CD4-positive, alpha-beta T cell (primary cell): ENCODE measurements around the gene TMEM108. TPM values are rescaled to one million over a fixed set of nuclear protein-coding genes. Genes with fewer than 3 reads are reported as not detected.

Experiments
- ATAC-seq: fragments of 200-7000 bp; cut with Tn5 transposase; one replicate; pipeline ENCODE4 v1.10.0; 2022; ENCODE audit warnings: mild to moderate bottlenecking; ENCODE audit not compliant: poor library complexity
- CTCF ChIA-PET: fragments of 350-600 bp; sonication (Branson Sonifier 250); formaldehyde crosslinking; loops from one replicate; lab custom pipeline; 2021; ENCODE audit warnings: antibody characterized with exemption, inconsistent platforms; lab: Charles Lee
- POLR2A ChIA-PET: fragments of 350-600 bp; sonication (Branson Sonifier 250); formaldehyde crosslinking; loops from one replicate; lab custom pipeline; 2021; ENCODE audit warnings: antibody characterized with exemption, inconsistent platforms; lab: Charles Lee
- DNase-seq, 14 experiments: peaks; one replicate each; pipeline ENCODE4 v3.0.0-alpha.2; 2013 to 2020; ENCODE audit warnings: mixed read lengths in 2 of 14
- H3K27ac ChIP-seq, 2 donors: one replicate each; pipeline versions ENCODE4 v1.5.1 to v1.7.0; 2013; ENCODE audit warnings: low read length in 2 of 2, low read depth in 1 of 2, mild to moderate bottlenecking in 1 of 2
- H3K27me3 ChIP-seq, 2 experiments: 1 replicate in 1 of 2; 2 replicates in 1 of 2; pipeline versions ENCODE4 v1.6.1 to v1.7.0; 2013; ENCODE audit warnings: low read length in 2 of 2, control low read depth in 1 of 2, mild to moderate bottlenecking in 1 of 2, moderate library complexity in 1 of 2; ENCODE audit not compliant: insufficient read depth in 2 of 2, control insufficient read depth in 1 of 2
- H3K36me3 ChIP-seq: one replicate; pipeline ENCODE4 v1.6.1; 2013; ENCODE audit warnings: low read length, control low read depth; ENCODE audit not compliant: insufficient read depth
- H3K4me1 ChIP-seq: one replicate; pipeline ENCODE4 v1.6.1; 2013; ENCODE audit warnings: low read length, control low read depth; ENCODE audit not compliant: insufficient read depth
- H3K4me3 ChIP-seq: one replicate; pipeline ENCODE4 v1.5.1; 2013; ENCODE audit warnings: mild to moderate bottlenecking, low read length, moderate library complexity
- H3K9me3 ChIP-seq, 2 experiments: 1 replicate in 1 of 2; 2 replicates in 1 of 2; pipeline versions ENCODE4 v1.6.1 to v1.7.0; 2013; ENCODE audit warnings: low read length in 2 of 2, mild to moderate bottlenecking in 2 of 2, control low read depth in 1 of 2, moderate library complexity in 1 of 2; ENCODE audit not compliant: control insufficient read depth in 1 of 2, insufficient read depth in 1 of 2
- H3K27ac Mint-ChIP-seq: one replicate; pipeline ENCODE4 v1.8.0; 2020; ENCODE audit warnings: mixed read lengths
- H3K27me3 Mint-ChIP-seq: one replicate; pipeline ENCODE4 v1.8.0; 2021; ENCODE audit warnings: mixed read lengths
- H3K36me3 Mint-ChIP-seq: one replicate; pipeline ENCODE4 v1.8.0; 2021; ENCODE audit warnings: low read depth, mixed read lengths
- H3K4me1 Mint-ChIP-seq: one replicate; pipeline ENCODE4 v1.8.0; 2021; ENCODE audit warnings: low read depth, mixed read lengths
- H3K4me3 Mint-ChIP-seq: one replicate; pipeline ENCODE4 v1.8.0; 2020; ENCODE audit warnings: mild to moderate bottlenecking, mixed read lengths
- H3K9me3 Mint-ChIP-seq: one replicate; pipeline ENCODE4 v1.8.0; 2020; ENCODE audit warnings: mixed read lengths
- intact Hi-C, 2 experiments: fragments of 100-400 bp; cut with DNase I in 1 of 2; cut with micrococcal nuclease in 1 of 2; formaldehyde crosslinking; loops; one replicate each; pipeline versions ENCODE4 v1.15.1 to v1.9.0; 2023 to 2025; cut with DNase I, micrococcal nuclease
- total RNA-seq, 174 experiments: library from RNA in 2 of 174; stranded (reverse) in 2 of 174; gene quantifications; one replicate each; pipeline ENCODE4 v1.2.3 and lab custom pipeline; 2021 to 2026
- TF ChIP-seq, protein P1 (sequence below): fragments of 200-600 bp; IDR thresholded peaks from one replicate; pipeline ENCODE4 v1.8.0; 2022; ENCODE audit warnings: antibody characterized with exemption, mild to moderate bottlenecking

Gene TMEM108
- total RNA-seq, 2 experiments from 2014 or later = not detected

GRCh38 chr3:133414021-133414392 lies 375.8 kb downstream of the TMEM108 start:
- no peaks in the 10 kb centered on the region for H3K9me3 Mint-ChIP-seq
- ATAC-seq = no peak
- no peak overlapping the region for H3K27ac Mint-ChIP-seq
- Histone ChIP-seq H3K36me3 (no peaks in the 10 kb centered on the region), H3K27me3 (no peaks in the 10 kb centered on the region), H3K9me3 (no peaks in the 10 kb centered on the region), H3K4me1 (no peaks in the 10 kb centered on the region), H3K4me3 (no peak overlapping the region), H3K27ac (no peak overlapping the region)
- no peak overlapping the region for H3K4me3 Mint-ChIP-seq
- H3K27me3 Mint-ChIP-seq = no peaks in the 10 kb centered on the region
- ChIA-PET CTCF (interaction anchor here (0.6 kb wide), 1 partner anchor 1195 kb away, joined by 3 read pairs; no protein-coding TSS in a partner anchor), POLR2A (no interaction called here)
- TF ChIP-seq, protein P1, sequence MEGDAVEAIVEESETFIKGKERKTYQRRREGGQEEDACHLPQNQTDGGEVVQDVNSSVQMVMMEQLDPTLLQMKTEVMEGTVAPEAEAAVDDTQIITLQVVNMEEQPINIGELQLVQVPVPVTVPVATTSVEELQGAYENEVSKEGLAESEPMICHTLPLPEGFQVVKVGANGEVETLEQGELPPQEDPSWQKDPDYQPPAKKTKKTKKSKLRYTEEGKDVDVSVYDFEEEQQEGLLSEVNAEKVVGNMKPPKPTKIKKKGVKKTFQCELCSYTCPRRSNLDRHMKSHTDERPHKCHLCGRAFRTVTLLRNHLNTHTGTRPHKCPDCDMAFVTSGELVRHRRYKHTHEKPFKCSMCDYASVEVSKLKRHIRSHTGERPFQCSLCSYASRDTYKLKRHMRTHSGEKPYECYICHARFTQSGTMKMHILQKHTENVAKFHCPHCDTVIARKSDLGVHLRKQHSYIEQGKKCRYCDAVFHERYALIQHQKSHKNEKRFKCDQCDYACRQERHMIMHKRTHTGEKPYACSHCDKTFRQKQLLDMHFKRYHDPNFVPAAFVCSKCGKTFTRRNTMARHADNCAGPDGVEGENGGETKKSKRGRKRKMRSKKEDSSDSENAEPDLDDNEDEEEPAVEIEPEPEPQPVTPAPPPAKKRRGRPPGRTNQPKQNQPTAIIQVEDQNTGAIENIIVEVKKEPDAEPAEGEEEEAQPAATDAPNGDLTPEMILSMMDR = no peak
- H3K4me1 Mint-ChIP-seq = peaks cover 10% of the 10 kb centered on the region
- DNase-seq = no peak
- no peaks in the 10 kb centered on the region for H3K36me3 Mint-ChIP-seq
- intact Hi-C loops = no loop called here

- DNase-seq (no peak), ATAC-seq (no peak)
- no peaks in the 10 kb centered on the region for H3K9me3 ChIP-seq
- H3K4me1 Mint-ChIP-seq = peaks cover 4% of the 10 kb centered on the region
- H3K27me3 Mint-ChIP-seq = peaks cover 5% of the 10 kb centered on the region
- no peak overlapping the region for H3K27ac ChIP-seq
- no peak overlapping the region for H3K4me3 Mint-ChIP-seq
- ChIA-PET POLR2A (no interaction called here), CTCF (no interaction called here)
- intact Hi-C loops = no loop called here
- H3K4me3 ChIP-seq = no peak overlapping the region
- H3K27ac Mint-ChIP-seq = no peak overlapping the region
- peaks cover under 1% of the 10 kb centered on the region for H3K4me1 ChIP-seq
- H3K27me3 ChIP-seq = no peaks in the 10 kb centered on the region
- no peaks in the 10 kb centered on the region for H3K36me3 Mint-ChIP-seq
- no peaks in the 10 kb centered on the region for H3K9me3 Mint-ChIP-seq
- TF ChIP-seq, protein P1 = no peak
- no peaks in the 10 kb centered on the region for H3K36me3 ChIP-seq
Measured at GRCh38 chr3:133418361-133418760, 380.2 kb downstream of the TMEM108 start.

- Mint-ChIP-seq H3K9me3 (no peaks in the 10 kb centered on the region), H3K4me1 (no peaks in the 10 kb centered on the region), H3K4me3 (no peak overlapping the region), H3K36me3 (no peaks in the 10 kb centered on the region), H3K27me3 (peaks cover 9% of the 10 kb centered on the region), H3K27ac (no peak overlapping the region)
- Histone ChIP-seq H3K4me1 (peaks cover 6% of the 10 kb centered on the region), H3K4me3 (no peak overlapping the region), H3K27ac (no peak overlapping the region), H3K9me3 (no peaks in the 10 kb centered on the region), H3K27me3 (no peaks in the 10 kb centered on the region), H3K36me3 (no peaks in the 10 kb centered on the region)
- DNase-seq = no peak
- ATAC-seq = no peak
- intact Hi-C loops = no loop called here
- ChIA-PET POLR2A (no interaction called here), CTCF (no interaction called here)
- TF ChIP-seq, protein P1 = no peak
Measured at GRCh38 chr3:133419151-133419909, 381.1 kb downstream of the TMEM108 start.
